GM08714 (cell line): ENCODE measurements around the gene SEMA4G.

Source experiments
- H3K4me3 ChIP-seq: fragments of 200-500 bp; sonication (Bioruptor generic); 2 replicates; pipeline ENCODE4 v1.5.1; 2014; ENCODE audit warnings: mild to moderate bottlenecking, low read length, inconsistent platforms
- ZNF274 ChIP-seq: IDR thresholded peaks from 2 replicates; pipeline ENCODE4 v1.6.1; 2012; ENCODE audit warnings: mild to moderate bottlenecking, low read depth, low read length

The SEMA4G gene

DNA sequence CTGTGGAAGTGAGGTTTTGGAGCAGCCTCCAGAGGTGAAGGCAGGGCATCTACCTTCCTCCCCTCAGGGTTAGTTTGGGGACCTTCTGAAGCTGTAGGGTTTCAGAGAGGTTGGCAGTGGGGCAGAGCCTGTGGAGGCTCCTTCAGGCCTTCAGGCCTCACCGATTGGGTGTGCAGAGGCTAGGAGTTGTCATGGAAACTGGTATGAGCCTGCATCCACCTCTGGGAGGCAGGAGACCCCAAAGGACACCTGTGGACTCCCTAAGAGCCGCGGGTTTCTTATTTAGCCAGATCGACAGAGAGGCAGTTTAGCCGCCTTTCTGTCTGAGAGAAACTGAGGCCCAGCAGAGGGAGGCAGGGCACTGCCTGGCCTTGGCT, 32.3 kb downstream of the SEMA4G start:
- TF ChIP-seq ZNF274, result no peak
- no peak overlapping the region for H3K4me3 ChIP-seq

DNA sequence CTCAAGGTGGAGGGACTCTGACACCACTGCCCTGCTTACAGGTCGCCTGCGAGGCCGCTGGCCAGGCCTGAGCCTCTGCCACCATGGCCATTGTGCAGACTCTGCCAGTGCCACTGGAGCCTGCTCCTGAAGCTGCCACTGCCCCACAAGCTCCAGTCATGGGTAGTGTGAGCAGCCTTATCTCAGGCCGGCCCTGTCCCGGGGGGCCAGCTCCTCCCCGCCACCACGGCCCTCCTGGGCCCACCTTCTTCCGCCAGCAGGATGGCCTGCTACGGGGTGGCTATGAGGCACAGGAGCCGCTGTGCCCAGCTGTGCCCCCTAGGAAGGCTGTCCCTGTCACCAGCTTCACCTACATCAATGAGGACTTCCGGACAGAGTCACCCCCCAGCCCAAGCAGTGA, 33.2 kb downstream of the SEMA4G start:
- no peak for TF ChIP-seq ZNF274
- H3K4me3 ChIP-seq, result no peak overlapping the region

- no peak overlapping the region for H3K4me3 ChIP-seq
- no peak for TF ChIP-seq ZNF274
Measured at GRCh38 chr10:101003639-101004206, 34.4 kb downstream of the SEMA4G start.

DNA sequence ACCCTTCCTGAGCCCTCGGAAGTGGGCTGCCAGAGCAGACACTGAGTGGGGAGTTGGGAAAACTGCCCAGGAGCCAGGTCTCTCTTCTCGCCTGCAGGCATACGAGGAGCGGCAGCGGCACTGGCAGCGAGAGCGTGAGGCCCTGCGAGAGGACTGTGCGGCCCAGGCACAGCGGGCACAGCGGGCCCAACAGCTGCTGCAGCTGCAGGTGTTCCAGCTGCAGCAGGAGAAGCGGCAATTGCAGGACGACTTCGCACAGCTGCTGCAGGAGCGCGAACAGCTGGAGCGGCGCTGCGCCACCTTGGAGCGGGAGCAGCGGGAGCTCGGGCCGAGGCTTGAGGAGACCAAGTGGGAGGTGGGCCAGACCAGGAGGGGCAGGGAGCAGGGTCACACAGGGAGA, 36.1 kb downstream of the SEMA4G start:
- H3K4me3 ChIP-seq, result no peak overlapping the region
- TF ChIP-seq ZNF274, result no peak

DNA sequence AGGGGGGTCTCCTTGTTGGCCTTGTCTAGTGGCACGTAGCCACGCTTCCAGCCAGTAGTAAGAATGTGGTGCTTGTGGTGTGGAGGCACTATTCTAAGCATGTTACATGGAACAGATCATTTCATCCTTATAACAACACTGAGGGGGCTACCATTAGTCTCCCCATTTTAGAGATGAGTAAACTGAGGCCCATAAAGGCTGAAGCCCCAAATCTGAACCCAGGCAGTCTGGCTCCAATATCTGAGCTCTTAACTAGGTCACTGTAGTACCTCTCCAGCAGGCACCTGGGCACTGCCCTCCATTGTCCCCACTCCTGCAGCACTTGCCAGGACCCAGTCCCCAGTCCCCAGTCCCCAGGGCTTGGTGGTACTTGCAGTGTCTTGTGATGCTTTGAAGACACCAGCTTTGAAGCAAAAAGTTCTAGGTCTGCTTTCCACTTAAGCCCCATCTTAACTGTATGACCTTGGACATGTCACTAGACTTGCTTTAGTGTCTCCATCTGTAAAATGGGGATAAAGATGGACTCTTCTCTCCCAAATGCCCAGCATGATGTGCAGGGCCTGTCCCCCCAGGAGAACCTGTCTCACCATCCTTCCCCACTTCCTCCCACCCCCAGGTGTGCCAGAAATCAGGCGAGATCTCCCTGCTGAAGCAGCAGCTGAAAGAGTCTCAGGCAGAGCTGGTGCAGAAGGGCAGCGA, 36.7 kb downstream of the SEMA4G start:
- H3K4me3 ChIP-seq, result no peak overlapping the region
- TF ChIP-seq ZNF274, result no peak

GRCh38 chr10:101006593-101007098, 37.3 kb downstream of the SEMA4G start:
- no peak for TF ChIP-seq ZNF274
- no peak overlapping the region for H3K4me3 ChIP-seq

- no peak overlapping the region for H3K4me3 ChIP-seq
- no peak for TF ChIP-seq ZNF274
Measured at GRCh38 chr10:101007099-101007711, 37.9 kb downstream of the SEMA4G start.

DNA sequence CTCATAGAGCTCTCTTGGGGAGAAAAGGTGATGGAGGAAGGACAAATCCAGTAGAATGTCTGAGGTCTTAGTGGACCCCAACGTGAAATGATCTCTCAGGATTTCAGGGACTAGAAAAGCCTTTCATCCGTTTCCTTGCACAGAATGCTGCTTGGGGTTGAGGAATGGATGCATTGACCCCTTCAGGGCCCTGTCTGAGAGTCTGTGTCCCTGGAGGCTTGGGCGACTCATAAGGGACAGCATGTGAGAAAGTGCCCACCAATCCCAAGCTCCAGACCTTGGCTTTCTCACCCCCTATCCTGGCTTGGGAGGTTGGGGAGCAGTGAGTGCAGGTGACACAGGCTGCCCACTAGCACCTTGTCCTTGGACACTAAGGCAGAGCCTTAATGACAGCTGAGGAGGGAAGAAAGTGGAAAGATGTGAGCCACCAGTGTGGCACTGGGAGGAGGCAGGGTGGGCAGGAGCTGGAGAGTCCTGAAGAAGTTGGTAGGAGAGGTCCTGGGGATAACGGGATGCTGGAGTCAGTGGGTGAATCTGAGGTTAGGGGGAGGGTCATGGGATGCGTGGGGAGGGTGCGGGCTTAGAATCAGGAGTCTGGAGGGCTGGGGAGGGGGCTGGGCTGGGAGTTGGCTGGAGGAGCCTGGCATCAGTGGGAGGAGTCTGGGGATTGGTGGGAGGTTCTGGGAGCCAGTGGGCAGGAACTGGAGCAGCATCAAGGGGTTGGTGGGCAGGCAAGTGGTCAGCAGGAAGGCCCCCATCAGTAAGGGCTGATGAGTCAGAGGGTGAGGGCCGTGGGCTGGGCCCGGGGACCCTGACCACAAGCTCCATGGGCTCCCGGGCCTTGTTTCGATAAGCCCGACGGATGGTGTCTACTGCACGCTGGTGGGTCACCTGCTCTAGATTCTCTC, 38.9 kb downstream of the SEMA4G start:
- H3K4me3 ChIP-seq, result no peak overlapping the region
- no peak for TF ChIP-seq ZNF274

GRCh38 chr10:101008823-101009423, 39.6 kb downstream of the SEMA4G start:
- no peak for TF ChIP-seq ZNF274
- no peak overlapping the region for H3K4me3 ChIP-seq

DNA sequence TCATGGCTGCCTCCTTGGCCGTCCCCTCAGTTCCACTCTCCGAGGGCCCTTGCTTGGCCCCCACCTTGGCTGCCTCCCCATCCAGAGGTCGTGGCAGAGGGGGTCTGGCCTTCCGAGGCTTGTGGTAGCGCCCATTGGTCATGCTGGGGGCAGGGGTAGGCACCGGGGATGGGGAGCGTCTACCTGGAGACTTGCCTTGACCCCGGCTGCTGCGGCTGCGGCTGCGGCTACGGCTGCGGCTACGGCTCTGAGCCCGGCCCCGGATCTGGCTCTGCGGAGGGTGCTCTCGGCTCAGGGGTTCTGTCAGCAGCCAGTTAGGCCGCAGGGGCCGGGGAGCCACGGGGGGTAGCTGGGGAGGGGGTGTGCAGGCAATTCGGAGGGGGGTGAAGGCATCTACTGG, 41.0 kb downstream of the SEMA4G start:
- TF ChIP-seq ZNF274, result no peak
- no peak overlapping the region for H3K4me3 ChIP-seq

DNA sequence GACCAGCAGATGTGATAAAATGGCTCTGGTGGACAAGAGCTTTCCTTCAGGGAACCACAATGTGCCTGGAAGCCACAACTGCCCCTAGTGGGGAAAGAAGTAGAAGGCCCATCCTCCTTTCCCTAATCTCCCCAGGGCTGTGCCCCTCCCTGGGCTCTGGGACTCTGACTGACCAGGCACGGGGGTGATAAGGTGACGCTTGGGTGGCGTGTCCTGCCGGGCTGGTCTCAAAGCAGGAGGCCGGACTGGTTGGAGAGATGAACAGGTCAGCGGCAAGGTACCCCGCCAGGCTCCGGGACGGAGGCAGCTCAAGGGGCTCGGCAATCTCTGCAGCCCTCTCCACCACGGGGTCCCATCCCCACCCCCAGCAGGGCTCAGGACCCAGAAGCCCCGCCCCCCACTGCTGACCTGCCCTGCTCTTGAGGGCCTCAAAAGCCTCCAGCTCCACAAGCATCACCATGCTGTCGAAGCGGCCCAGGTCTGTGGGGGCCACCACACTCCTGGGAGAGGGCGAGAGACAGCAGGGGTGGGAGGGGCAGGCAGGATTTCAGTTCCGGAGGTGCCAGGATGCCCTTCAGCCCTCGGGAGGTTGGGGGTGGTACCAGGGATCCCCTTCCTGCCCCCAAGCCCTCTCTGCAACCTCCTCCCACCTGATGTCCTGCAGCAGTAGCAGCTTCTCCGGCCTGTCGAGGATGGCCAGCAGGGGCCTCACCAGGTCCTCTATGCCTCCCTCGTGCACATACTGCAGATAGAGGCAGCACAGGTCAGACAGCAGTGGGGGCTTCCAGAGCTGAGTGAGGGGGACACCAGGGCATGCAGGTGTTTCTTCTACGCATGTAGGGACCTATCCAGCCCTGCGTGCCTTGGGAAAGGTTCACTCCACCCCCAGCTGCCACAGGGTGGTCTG, 42.5 kb downstream of the SEMA4G start:
- TF ChIP-seq ZNF274, result no peak
- no peak overlapping the region for H3K4me3 ChIP-seq

- no peak for TF ChIP-seq ZNF274
- H3K4me3 ChIP-seq, result no peak overlapping the region
Measured at GRCh38 chr10:101012525-101013364, 43.4 kb downstream of the SEMA4G start.

- TF ChIP-seq ZNF274, result no peak
- H3K4me3 ChIP-seq, result no peak overlapping the region
Measured at GRCh38 chr10:101013365-101013825, 44.1 kb downstream of the SEMA4G start.
